Activated T-helper 17 cell treated with anti-CD3 and anti-CD28 coated beads, Interleukin-2, amount 50 U/mL, for 72 hours (primary cell): ENCODE results near the gene NR2C1. TPM values are rescaled to one million over a fixed set of nuclear protein-coding genes. Genes with fewer than 3 reads are reported as not detected.
A peak's percentile ranks its signal among the peaks of the same experiment; 100 is the strongest.

ENCODE experiments used
- ATAC-seq: fragments of 150-1000 bp; cut with Tn5 transposase; replicated peaks from 2 replicates; pipeline ENCODE4 v1.10.0; 2021; ENCODE audit warnings: mild to moderate bottlenecking, moderate library complexity
- H3K27ac Mint-ChIP-seq: one replicate; pipeline ENCODE4 v1.8.0; 2022; ENCODE audit warnings: mixed read lengths
- H3K27me3 Mint-ChIP-seq: one replicate; pipeline ENCODE4 v1.8.0; 2022; ENCODE audit warnings: mixed read lengths
- H3K36me3 Mint-ChIP-seq: one replicate; pipeline ENCODE4 v1.8.0; 2022; ENCODE audit warnings: low read depth, mild to moderate bottlenecking, mixed read lengths
- H3K4me1 Mint-ChIP-seq: one replicate; pipeline ENCODE4 v1.8.0; 2022; ENCODE audit warnings: mixed read lengths
- H3K4me3 Mint-ChIP-seq: one replicate; pipeline ENCODE4 v1.8.0; 2022; ENCODE audit warnings: mild to moderate bottlenecking, mixed read lengths
- H3K9me3 Mint-ChIP-seq: one replicate; pipeline ENCODE4 v1.8.0; 2022; ENCODE audit warnings: mixed read lengths
- total RNA-seq, 2 donors: library from RNA; stranded (reverse); gene quantifications; one replicate each; pipeline ENCODE4 v1.2.3, GENCODE V29; 2022

Gene NR2C1
- total RNA-seq, 2 donors from 2014 or later = 17.0 to 28.5 TPM

DNA sequence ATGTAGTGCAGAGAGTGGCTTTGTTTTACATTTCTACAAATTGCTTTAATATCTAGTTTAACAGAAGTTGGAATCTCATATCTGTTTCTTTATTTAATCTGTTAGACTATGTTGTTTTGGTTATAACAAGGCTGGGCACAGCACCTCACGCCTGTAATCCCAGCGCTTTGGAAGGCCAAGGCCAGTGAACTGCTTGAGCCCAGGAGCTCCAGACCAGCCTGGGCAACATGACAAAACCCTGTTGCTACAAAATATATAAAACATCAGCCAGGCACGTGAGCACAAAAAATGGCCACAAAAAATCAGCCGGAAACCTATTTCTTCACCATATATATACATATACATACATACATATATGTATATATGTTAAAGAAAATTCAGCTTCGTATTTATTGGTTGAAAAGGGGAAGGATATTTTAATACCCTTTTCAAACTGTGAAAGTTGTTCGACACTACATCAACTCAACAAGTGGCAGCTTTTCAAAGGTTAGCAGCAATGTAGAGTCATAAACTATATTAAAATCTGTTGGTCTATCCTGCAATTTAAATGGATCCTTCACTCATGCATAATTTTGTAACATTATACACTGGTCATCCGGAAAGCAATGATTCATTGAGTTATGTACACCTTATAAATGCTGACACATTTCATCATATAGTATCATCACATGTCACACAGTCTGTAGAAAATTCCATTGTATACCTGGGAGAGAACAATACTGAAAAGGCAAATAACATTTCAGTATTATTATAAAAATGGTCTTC is 7.1 kb downstream of the NR2C1 start:
- peaks cover 9% of the 10 kb centered on the region for H3K4me1 Mint-ChIP-seq
- no peaks in the 10 kb centered on the region for H3K9me3 Mint-ChIP-seq
- no peak overlapping the region for H3K4me3 Mint-ChIP-seq
- peaks cover 61% of the 10 kb centered on the region for H3K36me3 Mint-ChIP-seq
- no peak overlapping the region for H3K27ac Mint-ChIP-seq
- H3K27me3 Mint-ChIP-seq = no peaks in the 10 kb centered on the region
- ATAC-seq = no peak

DNA sequence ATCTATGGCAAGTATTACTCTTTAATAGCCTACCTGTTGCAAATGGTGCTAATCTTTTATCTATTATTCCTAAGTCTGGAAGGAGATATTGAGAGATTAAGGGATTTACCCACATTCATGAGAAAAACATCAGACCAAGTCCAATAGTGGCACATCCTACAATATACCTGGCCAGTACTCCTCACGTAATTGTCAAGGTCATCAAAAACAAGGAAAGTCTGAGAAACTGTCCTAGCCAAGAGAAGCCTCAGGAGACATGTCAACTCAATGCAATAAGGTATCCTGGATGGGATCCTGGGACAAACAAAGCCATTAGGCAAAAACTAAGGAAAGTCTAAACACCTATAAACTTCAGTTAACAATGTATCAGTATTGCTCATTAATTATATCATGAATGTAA is 12.5 kb downstream of the NR2C1 start:
- H3K27me3 Mint-ChIP-seq = no peaks in the 10 kb centered on the region
- peaks cover 94% of the 10 kb centered on the region for H3K36me3 Mint-ChIP-seq
- ATAC-seq = no peak
- H3K27ac Mint-ChIP-seq = no peak overlapping the region
- no peak overlapping the region for H3K4me3 Mint-ChIP-seq
- no peaks in the 10 kb centered on the region for H3K9me3 Mint-ChIP-seq
- H3K4me1 Mint-ChIP-seq = peaks cover 5% of the 10 kb centered on the region

DNA sequence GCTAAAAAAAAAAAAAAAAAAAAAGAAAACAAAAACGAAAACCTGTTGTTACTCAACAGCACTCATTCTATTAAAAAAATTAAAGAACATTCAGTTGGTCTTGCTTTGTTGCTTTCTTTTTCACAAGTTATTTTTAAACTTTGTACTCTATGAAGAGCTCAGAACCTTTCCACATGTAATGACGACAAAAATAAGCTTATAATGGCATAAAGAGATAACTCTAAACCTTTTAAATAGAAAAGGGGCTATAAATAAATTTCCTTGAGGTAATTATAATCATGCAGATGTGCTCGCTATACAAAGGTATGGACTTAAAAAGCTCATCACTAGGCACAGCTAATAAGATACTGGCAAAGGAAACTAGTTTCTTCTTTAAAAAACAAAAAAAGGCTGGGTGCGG is 13.4 kb downstream of the NR2C1 start:
- no peak overlapping the region for H3K4me3 Mint-ChIP-seq
- H3K4me1 Mint-ChIP-seq = peaks cover 5% of the 10 kb centered on the region
- ATAC-seq = no peak
- H3K27me3 Mint-ChIP-seq = no peaks in the 10 kb centered on the region
- H3K9me3 Mint-ChIP-seq = no peaks in the 10 kb centered on the region
- no peak overlapping the region for H3K27ac Mint-ChIP-seq
- H3K36me3 Mint-ChIP-seq = peaks cover 95% of the 10 kb centered on the region

DNA sequence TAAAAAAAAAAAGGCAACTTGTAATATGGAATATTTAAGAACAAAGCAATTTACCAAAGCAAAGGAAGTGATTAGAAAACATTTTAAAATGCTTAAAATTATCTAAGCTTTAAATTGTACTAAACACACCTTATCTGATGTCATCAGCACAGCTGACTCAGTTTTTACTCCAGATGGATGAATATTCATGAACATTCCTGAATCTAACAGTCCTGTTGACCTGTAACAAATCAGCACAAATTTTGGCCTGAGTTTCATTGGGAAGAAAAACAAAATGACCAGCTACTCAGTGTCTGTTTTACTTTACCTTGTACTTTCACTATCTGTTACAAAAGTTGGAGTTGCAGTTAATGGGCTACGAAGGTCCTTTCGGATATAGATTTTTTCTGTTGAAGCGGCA is 16.0 kb downstream of the NR2C1 start:
- Mint-ChIP-seq H3K4me1 (no peaks in the 10 kb centered on the region), H3K9me3 (no peaks in the 10 kb centered on the region), H3K27ac (no peak overlapping the region), H3K4me3 (no peak overlapping the region), H3K36me3 (peaks cover 94% of the 10 kb centered on the region), H3K27me3 (no peaks in the 10 kb centered on the region)
- ATAC-seq = no peak

DNA sequence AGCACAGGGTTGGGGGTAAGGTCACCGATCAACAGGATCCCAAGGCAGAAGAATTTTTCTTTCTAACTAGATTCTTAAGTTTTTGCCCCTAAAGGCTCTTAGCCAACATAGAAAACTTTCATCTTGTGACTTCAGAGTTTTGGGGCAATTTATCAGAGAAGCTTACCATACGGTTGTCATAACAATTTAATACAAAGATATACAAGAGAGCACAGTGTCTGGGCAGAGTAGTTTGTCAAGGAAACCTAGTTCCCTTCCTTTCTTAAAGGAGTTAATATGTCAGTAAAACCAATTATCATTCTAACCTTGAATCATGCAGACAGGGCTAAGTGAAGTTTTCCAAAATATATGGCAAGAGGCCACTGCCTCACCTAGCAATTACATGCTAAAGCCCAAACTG is 18.4 kb downstream of the NR2C1 start:
- H3K36me3 Mint-ChIP-seq = peaks cover 92% of the 10 kb centered on the region
- H3K4me1 Mint-ChIP-seq = no peaks in the 10 kb centered on the region
- no peak overlapping the region for H3K27ac Mint-ChIP-seq
- H3K27me3 Mint-ChIP-seq = no peaks in the 10 kb centered on the region
- no peaks in the 10 kb centered on the region for H3K9me3 Mint-ChIP-seq
- no peak for ATAC-seq
- H3K4me3 Mint-ChIP-seq = no peak overlapping the region

DNA sequence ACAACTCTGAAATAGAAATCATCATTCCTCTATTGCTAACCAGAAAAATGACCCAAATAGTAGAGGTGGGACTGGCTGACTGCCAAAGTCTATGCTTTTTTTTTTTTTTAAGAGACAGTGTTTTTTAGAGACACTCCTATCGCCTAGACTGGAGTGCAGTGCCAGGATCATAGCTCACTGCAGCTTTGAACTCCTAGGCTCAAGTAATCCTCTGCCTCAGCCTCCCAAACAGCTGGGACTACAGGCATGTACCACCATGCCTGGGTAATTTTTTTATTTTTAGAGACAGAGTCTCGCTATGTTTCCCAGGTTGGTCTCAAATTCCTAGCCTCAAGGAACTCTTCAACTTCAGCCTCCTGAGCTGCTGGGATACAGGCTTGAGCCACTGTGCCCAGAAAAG is 19.2 kb downstream of the NR2C1 start:
- no peaks in the 10 kb centered on the region for H3K27me3 Mint-ChIP-seq
- H3K4me1 Mint-ChIP-seq = no peaks in the 10 kb centered on the region
- H3K36me3 Mint-ChIP-seq = peaks cover 84% of the 10 kb centered on the region
- H3K9me3 Mint-ChIP-seq = no peaks in the 10 kb centered on the region
- no peak for ATAC-seq
- no peak overlapping the region for H3K27ac Mint-ChIP-seq
- no peak overlapping the region for H3K4me3 Mint-ChIP-seq

DNA sequence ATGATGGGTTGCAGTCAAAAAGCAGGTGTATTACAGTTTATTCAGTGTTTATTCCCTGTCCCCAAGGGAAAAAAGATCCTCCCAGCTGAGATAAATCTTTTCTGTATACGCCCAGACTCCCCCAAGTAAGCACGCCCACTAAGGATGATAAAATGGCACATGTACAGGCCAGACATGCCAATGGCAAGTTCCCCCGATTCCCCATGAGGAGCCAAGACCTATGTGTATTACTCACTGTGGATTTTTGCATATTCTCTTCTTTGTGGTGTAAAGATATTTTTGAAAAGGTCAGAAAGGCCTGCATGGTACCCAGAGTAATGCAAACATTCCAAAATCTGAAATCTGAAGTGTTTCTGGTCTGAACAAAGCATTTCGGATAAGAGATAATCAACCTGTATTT is 22.2 kb downstream of the NR2C1 start:
- no peak for ATAC-seq
- no peaks in the 10 kb centered on the region for H3K9me3 Mint-ChIP-seq
- H3K4me3 Mint-ChIP-seq = no peak overlapping the region
- no peaks in the 10 kb centered on the region for H3K4me1 Mint-ChIP-seq
- no peak overlapping the region for H3K27ac Mint-ChIP-seq
- H3K36me3 Mint-ChIP-seq = peaks cover 81% of the 10 kb centered on the region
- H3K27me3 Mint-ChIP-seq = no peaks in the 10 kb centered on the region

DNA sequence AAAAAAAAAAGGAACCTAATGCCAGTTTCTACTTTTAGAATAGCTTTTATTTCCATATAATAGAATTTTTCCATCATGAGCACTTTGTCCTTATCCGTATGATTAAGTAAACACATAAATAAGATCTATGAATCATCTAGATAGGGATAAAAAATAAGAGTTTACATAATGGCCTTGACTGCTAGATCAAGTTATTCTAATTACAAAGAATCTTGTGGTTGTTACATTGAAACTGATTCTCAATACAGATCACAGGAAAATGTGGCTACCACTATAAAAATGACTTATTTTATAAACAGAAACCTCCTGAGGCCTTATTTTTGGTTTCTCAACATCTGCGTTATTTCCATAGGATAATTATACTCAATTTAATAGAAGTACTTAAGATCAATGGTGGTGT is 35.5 kb downstream of the NR2C1 start:
- Mint-ChIP-seq H3K27me3 (no peaks in the 10 kb centered on the region), H3K4me3 (no peak overlapping the region), H3K27ac (no peak overlapping the region), H3K9me3 (no peaks in the 10 kb centered on the region), H3K4me1 (peaks cover 7% of the 10 kb centered on the region), H3K36me3 (peaks cover 72% of the 10 kb centered on the region)
- ATAC-seq = peak; percentile 14

DNA sequence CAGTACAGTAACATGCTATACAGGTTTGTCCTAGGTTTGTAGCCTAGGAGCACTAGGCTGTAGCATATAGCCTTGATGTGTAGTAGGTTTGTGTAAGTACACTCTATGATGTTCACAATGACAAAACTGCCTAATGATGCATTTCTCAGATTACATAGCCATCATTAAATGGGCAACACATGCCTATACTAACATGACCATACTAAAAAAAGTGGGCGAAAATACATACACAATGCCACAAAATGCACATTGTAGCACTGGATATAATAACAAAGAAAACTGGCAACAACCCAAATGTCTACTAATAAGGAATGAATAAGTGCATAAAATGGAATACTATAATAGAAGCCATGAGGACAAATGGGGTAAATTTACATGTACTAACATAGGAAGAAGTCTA is 38.7 kb downstream of the NR2C1 start:
- no peak overlapping the region for H3K4me3 Mint-ChIP-seq
- H3K36me3 Mint-ChIP-seq = peaks cover 66% of the 10 kb centered on the region
- ATAC-seq = no peak
- peak overlapping the region; percentile 23 for H3K27ac Mint-ChIP-seq
- no peaks in the 10 kb centered on the region for H3K9me3 Mint-ChIP-seq
- H3K4me1 Mint-ChIP-seq = peaks cover 7% of the 10 kb centered on the region
- no peaks in the 10 kb centered on the region for H3K27me3 Mint-ChIP-seq

DNA sequence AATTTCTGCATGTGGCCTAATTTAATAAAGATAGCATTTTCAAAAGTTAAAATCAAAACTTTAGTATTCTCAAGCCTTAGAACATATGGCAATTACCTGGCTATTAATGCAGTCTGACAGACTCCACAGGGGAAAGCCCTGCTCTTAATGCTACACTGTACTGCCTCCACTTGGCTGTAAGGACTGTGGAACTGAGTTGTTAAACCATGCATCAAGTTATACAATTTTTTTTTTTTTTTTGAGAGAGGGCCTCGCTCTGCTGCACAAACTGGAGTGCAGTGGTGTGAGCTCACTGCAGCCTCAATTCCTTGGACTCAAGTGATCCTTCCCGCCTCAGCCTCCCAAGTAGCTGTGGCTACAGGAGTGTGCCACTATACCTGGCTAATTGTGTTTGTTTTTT is 50.9 kb downstream of the NR2C1 start:
- no peak overlapping the region for H3K4me3 Mint-ChIP-seq
- no peaks in the 10 kb centered on the region for H3K27me3 Mint-ChIP-seq
- no peaks in the 10 kb centered on the region for H3K4me1 Mint-ChIP-seq
- peaks cover 43% of the 10 kb centered on the region for H3K36me3 Mint-ChIP-seq
- ATAC-seq = no peak
- H3K27ac Mint-ChIP-seq = no peak overlapping the region
- H3K9me3 Mint-ChIP-seq = no peaks in the 10 kb centered on the region

DNA sequence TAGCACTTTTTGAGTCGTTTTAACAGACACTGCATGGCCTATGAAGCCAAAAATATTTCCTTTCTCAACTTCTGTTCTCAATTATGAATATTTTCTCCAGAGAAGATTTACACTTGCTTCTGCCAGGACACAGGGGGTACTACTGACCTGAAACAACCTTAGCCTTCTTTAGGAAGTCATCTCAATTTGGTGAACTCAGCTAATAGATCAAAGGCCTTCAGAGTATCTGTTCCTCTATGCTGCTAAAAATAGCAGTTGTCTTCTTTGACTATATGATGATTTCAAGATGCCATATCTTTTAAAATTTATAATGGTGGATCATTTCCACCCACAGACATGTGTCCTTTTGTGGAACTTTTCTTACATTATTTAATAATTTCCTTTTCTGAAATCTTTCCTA is 55.9 kb downstream of the NR2C1 start:
- Mint-ChIP-seq H3K4me3 (no peak overlapping the region), H3K9me3 (no peaks in the 10 kb centered on the region), H3K4me1 (no peaks in the 10 kb centered on the region), H3K36me3 (peaks cover 16% of the 10 kb centered on the region), H3K27me3 (no peaks in the 10 kb centered on the region), H3K27ac (no peak overlapping the region)
- ATAC-seq = no peak

DNA sequence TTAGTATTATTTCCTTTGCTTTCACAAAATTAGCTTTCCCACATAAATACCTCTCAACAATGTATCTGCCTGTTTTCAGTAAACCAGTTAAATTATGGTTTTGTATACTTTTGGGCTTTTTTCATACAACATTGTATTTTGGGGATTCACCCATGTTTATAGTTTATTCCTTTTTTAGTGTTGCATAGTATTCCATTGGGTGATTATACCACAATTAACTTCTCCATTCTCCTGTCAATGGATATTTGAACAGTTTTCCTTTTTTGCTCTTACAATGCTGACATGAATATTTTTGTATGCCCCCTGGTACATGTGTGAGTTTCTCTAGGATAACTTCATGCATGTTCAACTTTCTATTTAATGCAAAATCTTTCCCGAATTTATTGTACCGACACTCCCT is 57.3 kb downstream of the NR2C1 start:
- H3K4me3 Mint-ChIP-seq = no peak overlapping the region
- no peaks in the 10 kb centered on the region for H3K27me3 Mint-ChIP-seq
- ATAC-seq = no peak
- H3K9me3 Mint-ChIP-seq = no peaks in the 10 kb centered on the region
- H3K36me3 Mint-ChIP-seq = peaks cover 8% of the 10 kb centered on the region
- no peaks in the 10 kb centered on the region for H3K4me1 Mint-ChIP-seq
- no peak overlapping the region for H3K27ac Mint-ChIP-seq

DNA sequence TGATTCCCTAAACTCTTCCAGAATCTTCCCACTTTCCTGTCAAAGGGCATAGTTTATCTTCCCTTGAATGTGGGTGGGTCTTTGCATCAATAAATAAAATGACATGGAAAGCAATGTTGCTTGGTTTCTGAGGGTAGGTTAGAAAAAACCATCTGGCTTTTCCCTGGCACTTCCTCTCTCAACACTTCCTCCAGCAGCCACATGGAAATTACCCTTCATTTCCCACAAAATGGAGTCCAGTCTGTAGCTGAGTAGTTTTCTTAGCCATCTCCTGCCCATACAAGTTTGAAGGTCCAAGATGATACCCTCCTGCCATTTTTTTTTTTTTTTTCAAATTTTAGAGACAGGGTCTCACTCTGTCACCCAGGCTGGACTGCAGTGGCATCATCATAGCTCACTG is 58.9 kb downstream of the NR2C1 start:
- Mint-ChIP-seq H3K4me3 (no peak overlapping the region), H3K9me3 (no peaks in the 10 kb centered on the region), H3K4me1 (no peaks in the 10 kb centered on the region), H3K27me3 (no peaks in the 10 kb centered on the region), H3K36me3 (peaks cover 3% of the 10 kb centered on the region), H3K27ac (no peak overlapping the region)
- ATAC-seq = no peak

DNA sequence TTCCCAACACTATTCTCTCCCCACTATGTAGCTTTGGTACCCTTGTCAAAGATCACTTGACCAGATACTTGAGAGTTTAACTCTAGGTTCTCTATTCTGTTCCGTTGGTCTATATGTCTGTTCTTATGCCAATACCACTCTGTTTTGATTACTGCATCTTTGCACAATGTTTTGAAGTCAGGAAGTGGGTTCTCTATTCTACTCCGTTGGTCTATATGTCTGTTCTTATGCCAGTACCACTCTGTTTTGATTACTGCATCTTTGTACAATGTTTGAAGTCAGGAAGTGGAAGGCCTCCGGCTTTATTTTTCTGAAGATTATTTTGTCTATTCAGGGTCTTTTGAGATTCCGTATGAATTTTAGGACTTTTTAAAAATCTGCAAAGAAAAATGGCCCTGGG is 67.2 kb downstream of the NR2C1 start:
- no peak overlapping the region for H3K27ac Mint-ChIP-seq
- H3K27me3 Mint-ChIP-seq = no peaks in the 10 kb centered on the region
- H3K4me3 Mint-ChIP-seq = no peak overlapping the region
- peaks cover 23% of the 10 kb centered on the region for H3K36me3 Mint-ChIP-seq
- ATAC-seq = no peak
- peaks cover 11% of the 10 kb centered on the region for H3K4me1 Mint-ChIP-seq
- peaks cover 10% of the 10 kb centered on the region for H3K9me3 Mint-ChIP-seq

DNA sequence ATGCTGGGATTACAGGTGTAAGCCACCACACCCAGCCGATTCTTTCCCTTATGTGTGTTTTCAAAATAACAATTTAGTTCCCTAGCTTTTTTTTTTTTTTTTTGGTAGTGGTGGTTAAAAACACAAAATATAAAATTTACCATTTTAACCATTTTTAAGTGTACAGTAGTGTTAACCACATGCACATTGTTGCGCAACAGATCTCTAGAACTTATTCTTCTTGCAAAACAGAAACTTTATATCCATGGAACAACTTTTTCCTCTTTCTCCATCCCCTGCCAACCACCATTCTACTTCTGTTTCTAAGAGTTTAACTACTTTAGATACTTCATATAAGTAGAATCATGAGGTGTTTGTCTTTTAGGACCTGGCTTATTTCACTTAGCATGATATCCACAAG is 68.8 kb downstream of the NR2C1 start:
- no peak for ATAC-seq
- Mint-ChIP-seq H3K4me3 (peak overlapping the region; percentile 89), H3K27me3 (no peaks in the 10 kb centered on the region), H3K36me3 (peaks cover 39% of the 10 kb centered on the region), H3K9me3 (peaks cover 10% of the 10 kb centered on the region), H3K27ac (peak overlapping the region; percentile 89), H3K4me1 (peaks cover 17% of the 10 kb centered on the region)

DNA sequence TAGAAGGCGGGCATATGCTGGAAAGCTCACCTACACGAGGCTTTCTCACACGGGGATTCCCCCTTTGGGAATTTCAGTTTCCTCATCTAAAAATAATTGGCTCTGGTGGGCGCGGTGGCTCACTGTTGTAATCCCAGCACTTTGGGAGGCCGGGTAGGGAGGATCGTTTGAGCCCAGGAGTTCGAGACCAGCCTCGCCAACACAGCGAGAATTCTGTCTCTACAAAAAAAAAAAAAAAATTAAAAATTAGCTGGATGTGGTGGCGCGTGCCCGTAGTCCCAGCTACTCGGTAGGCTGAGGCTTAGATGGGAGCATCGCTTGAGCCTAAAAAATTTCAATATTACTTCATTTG is 69.5 kb downstream of the NR2C1 start:
- no peaks in the 10 kb centered on the region for H3K27me3 Mint-ChIP-seq
- no peak for ATAC-seq
- peak overlapping the region; percentile 89 for H3K4me3 Mint-ChIP-seq
- H3K9me3 Mint-ChIP-seq = peaks cover 10% of the 10 kb centered on the region
- H3K36me3 Mint-ChIP-seq = peaks cover 46% of the 10 kb centered on the region
- H3K27ac Mint-ChIP-seq = peak overlapping the region; percentile 97
- H3K4me1 Mint-ChIP-seq = peaks cover 24% of the 10 kb centered on the region
